CD4-positive, alpha-beta T cell treated with Interferon gamma for 1 hour (primary cell): ENCODE measurements around the gene SH2B2.
A peak's percentile ranks its signal among the peaks of the same experiment; 100 is the strongest.

ENCODE experiments used
- DNase-seq: peaks from one replicate; pipeline ENCODE4 v3.0.0-alpha.2; 2020

The SH2B2 gene

DNA sequence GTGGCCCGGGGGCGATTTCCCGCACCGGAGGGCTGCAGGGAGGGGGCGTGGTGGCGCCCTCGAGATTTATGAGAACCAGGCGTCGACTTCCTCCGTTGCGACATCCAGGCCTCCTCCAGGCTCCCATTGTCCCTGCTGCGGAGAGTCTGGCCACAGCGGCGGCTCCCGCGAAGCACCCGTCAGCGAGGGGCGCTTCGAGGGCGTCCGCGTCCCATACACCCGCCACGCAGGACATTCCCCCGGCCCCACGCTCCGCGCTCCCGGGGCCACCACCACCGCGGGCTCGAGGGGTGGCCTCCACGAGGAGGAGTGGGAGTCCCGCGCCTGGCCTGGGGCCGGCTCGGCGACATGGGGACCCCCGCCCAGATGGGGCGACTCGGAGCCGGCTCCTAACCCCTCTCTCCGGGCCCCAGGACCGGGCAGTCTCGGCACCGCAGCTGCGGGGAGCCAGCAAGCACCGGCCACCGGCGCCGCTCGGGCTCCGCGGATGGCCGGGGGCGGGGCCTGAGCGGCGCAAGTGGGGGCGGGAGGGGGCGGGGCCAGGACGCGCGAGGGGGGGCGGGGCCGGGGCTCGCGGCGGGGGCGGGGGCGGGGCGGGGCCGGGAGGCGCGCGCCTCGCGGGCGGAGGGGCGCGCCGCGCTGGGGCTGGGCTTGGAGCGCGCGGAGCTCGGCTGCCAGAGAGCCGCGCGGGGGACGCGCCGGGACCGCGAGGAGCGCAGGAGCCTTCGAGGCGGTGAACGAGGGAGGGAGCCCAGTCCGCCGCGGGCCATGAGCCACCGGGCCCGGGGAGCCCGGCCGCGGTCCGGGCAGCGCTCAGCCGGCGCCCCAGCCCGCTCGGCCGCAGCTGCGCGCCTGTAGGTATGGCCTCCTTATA lies at the start of gene SH2B2:
Gene SH2B2, plus strand, starts transcription at position 632 of the 874 bp plus-strand sequence. CDS start 13,683 bp downstream, outside the sequence.
- peak; percentile 47 for DNase-seq

DNA sequence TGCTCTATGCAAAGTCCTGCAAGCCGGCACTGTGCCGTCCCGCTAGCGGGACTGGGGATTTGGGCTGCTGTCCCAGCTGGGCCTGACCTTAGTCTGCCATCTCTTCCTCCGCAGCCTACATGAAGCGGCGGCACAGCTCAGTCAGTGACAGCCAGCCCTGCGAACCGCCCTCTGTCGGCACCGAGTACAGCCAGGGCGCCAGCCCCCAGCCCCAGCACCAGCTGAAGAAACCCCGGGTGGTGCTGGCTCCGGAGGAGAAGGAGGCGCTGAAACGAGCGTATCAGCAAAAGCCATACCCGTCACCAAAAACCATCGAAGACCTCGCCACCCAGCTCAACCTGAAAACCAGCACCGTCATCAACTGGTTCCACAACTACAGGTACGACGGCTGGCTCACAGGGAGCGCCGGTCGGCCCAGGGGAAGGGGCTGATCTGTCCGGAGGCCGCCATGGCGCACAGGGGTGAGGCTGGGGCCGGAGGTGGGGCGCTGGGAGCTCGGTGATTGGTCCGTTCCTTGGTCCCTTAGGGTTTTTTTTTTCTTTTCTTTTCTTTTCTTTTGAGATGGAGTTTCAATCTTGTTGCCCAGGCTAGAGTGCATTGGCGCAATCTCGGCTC lies 47.4 kb upstream of the SH2B2 start:
- no peak for DNase-seq

DNA sequence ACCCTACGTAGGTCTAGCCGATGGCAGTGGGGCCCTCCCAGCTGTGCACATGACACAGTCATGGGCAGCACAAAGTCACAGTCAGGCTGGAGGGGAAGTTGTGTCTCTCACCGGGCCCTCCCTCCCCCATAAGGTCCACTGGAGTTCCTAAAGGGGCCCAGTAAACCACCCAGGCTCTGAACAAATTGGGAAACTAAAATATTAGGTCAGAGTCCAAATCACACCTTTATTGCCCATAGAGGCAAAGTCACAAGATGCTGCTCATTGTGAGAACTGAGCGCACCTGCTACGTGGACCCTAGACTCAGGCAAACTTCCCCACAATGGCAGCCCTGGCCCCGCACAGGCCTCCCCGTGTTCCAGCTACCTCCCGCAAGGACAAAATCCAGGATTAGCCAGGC lies 45.2 kb upstream of the SH2B2 start:
- no peak for DNase-seq

DNA sequence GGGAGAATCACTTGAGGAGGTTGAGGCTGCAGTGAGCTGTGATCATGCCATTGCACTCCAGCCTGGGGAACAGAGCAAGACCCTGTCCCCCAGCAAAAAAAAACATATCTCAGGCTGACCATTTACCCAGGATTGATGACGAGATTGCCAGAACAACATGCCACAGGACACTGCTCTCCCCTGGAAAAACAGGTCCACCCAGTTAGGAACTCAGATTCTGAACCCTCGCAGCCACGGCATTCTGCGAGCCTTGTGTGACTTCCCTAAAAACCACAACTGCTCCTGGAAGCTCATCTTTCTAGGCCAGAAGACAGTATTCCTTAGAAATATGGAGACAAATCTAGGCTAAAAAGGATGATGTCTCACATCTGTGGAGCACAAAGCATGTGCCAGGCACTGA lies 42.1 kb upstream of the SH2B2 start:
- no peak for DNase-seq

DNA sequence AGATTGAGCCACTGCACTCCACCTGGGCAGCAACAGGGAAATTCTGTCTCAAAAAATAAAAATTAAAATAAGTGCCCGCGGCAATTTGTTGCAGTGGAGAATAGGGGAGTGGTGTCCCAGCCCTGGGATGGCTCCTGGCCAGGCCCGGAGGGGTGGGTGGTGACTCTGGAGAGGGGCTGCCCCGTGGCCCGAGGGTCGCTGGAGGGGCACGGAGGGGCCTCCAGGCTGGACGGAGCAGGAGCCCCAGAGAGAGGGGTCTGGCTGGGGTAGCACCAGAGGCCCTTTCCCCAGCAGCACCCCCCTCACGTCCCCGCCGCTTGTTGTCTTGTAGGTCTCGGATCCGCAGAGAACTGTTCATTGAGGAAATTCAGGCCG lies 38.6 kb upstream of the SH2B2 start:
- no peak for DNase-seq

DNA sequence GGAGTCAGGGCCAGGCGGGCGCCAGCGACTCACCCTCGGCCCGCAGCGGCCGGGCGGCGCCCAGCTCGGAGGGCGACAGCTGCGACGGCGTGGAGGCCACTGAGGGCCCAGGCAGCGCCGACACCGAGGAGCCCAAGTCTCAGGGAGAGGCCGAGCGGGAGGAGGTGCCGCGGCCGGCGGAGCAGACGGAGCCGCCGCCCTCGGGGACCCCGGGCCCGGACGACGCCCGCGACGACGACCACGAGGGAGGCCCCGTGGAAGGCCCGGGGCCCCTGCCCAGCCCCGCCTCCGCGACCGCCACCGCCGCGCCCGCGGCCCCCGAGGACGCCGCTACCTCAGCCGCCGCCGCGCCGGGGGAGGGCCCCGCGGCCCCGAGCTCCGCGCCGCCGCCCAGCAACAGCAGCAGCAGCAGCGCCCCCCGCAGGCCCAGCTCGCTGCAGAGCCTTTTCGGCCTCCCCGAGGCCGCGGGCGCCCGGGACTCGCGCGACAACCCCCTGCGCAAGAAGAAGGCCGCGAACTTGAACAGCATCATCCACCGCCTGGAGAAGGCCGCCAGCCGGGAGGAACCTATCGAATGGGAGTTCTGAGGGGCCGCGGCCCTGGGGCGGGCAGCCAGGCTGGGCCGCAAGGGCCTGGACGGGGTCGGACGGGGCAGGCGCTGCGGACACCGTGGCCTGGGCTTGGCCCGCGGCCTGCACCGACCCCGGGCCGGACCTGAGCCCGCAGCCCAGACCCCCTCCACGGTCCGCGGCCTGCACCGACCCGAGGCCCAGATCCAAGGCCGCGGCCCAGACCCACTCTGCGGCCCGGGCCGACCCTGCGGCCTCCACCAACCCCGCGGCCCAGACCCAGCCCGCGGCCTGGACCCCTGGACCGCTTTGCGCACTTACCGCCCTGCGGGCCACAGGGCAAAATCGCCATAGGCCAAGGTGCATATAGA lies 37.9 kb upstream of the SH2B2 start:
- DNase-seq = no peak

DNA sequence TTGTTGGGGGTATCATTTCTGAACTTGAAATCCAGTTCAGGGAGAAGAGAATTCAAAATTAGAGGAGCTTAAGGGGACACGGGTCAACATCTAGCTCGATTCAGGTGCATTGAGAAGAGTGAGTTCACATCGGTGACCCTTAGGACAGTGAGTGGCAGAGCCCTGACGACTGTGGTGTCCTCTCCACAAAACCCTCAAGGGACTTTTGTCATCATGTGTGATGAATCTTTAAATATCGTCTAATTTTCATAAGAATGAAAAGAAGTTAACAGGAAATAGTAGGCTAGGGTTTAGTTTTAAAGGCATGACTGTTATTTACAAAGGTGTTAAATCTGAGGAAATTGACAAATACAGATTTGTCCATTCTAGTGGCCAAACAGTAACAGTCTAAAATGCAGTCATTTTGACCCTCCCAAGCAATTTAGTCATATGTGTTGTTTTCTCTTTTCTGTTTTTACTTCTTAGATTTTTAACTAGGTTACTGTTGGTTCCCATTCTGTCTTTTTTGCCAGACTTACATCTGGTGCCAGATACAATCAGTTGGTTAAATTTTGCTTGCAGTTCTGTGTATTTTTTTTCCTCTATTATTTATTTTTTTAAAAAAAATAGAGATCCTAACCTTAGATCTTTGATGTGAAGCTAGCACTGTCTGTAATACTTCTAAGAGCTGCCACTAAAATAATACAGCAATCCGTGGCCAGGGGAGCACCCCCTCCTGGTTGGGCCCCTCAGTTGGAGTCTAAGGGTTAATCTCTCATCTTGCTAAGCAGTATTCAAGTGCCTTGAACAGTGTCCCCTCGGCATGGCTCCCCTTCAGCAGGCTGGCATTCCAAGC lies 34.9 kb upstream of the SH2B2 start:
- no peak for DNase-seq

DNA sequence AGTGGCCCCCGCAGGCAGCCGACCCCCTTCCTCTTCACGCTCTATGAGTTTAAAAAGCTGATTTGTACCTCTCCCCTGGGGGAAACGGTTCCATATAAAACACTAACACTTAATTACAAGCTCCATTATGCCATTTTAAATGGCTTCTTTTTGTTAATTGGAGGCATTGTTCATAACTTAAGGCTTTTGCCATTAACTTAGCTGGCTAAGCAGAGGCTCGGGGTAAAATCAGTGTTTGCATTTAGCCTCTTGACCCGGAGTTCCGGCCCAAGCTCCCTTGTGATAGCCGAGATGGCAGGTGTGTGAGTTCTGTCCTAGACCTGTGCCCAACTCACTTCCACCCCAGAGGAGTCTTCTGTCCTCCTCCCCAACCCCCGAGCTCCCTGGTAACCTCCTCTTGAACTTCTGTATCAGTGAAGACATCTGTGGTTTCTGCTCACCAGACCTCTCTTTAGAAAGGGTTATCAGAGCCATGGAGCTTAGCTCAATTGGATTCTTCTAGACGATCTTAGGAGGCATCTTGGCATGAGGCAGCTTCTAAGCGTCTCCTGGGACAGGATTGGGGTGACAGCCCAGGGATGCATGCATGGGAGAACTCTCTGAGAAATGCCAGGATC lies 34.2 kb upstream of the SH2B2 start:
- no peak for DNase-seq

DNA sequence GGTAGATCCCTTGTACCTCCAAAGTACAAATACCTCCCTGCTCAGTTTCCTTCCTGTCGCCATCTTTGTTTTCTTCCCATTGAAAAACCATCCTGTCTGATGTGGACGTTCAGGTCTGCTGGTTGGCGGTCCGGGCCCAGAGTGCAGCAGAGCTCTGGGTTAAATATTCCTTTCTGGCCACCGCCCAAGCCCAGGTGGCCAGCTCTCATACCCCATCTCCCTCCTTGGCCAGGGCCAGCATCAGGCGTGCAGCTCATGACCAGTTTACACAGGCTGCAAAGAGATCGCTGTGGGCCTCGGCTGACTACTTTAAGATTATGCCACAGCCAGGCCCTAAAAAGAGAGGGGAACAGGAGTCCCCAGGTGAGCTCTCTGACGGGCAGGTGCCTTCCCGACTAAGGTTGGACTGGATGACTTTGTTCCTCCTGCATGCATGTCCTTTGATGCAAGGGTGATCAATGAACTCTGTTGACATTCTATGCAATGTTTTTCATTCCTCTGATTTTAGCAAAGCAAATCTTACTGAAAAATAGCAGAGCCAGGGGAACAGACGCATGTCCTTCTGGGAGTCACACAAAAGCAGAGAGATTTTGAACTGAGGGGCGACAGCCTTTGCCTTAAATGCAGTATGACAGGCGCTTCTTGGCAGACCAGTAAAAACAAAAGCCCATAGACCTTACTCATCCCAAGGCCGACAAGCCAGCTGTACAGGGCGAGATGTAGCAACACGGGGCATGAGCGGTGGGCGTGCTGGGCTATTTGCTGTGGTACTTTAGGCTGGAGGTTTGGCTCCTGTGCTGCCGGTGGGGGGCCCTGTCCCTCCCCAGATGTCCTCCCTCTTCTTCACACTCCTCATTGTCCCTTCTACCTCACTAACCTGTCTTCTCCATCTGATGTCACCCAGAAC lies 33.3 kb upstream of the SH2B2 start:
- no peak for DNase-seq

DNA sequence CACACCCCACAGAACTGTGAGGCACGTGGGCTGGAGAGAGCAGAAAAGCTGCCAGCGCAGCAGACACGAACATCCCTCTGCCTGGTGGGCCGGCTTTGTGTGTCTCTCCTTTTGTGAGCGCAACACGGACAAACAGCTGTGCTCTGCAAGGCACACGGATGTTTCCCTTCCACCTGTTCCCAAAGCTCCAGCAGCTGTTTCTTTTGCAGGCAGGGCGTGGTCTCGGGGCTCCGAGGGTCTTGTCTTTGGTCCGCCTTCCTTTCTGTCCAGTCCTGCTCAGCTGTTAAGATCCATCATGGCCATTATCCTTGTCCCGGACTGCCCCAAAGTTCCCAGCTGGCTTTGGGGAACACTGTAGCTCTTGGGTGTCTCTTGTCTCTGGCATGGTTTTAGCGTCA lies 32.7 kb upstream of the SH2B2 start:
- DNase-seq = no peak

DNA sequence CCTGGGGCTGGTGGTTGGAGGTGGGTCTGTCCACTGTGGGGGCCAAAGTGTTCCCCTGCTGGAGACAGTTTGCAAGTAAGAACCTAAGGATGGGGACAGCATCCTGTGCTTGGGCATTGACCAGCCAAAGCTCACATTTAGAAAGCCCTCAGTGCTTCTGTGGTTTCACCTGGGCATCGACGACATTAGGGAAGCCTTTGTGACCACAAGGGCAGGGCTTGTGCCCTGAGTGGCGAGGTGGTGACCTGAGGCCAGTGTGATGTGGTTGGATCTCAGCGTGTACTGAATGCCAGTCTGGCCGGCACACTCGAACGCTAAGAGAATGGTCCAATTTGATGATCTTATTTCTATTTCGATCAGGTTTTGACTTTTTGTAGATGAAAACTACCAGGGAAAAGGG lies 32.1 kb upstream of the SH2B2 start:
- DNase-seq = no peak

DNA sequence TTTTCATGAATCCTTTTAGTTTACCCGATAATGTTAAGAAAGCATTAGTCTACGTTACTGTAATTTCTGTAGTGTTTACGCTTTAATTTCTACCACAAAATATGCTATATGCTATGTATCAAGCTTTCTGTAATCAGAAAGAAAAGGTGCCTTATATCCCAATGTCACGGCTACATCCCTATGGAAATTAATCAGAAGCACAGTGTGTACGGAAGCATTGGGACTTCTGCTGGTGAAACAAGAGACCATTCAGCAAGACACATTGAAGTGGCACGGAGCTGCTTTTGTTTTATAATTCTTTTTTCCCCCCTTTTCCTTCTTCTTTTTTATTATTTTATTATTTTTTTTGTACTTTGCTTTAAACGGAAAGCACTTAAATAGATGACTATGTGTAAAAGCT lies 31.2 kb upstream of the SH2B2 start:
- no peak for DNase-seq

DNA sequence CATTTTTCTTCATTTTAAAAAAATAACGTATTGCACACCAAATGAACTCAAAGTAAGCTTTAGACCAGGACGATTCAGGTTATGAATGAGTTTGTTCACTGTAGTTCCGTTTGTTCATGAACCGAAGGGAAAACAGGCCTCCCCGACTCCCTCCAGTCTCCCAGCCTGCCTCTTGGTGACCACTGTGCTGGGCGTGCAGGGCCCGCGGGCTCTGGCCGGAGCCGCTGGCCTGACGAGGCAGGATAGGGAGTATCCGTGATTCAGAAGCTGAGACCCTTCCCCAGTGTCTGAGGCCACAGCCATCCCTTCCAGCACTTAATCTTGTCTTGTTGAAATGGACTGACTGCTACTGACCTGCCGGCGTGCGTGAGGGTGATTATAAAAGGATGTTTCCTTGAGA lies 30.8 kb upstream of the SH2B2 start:
- DNase-seq = no peak

DNA sequence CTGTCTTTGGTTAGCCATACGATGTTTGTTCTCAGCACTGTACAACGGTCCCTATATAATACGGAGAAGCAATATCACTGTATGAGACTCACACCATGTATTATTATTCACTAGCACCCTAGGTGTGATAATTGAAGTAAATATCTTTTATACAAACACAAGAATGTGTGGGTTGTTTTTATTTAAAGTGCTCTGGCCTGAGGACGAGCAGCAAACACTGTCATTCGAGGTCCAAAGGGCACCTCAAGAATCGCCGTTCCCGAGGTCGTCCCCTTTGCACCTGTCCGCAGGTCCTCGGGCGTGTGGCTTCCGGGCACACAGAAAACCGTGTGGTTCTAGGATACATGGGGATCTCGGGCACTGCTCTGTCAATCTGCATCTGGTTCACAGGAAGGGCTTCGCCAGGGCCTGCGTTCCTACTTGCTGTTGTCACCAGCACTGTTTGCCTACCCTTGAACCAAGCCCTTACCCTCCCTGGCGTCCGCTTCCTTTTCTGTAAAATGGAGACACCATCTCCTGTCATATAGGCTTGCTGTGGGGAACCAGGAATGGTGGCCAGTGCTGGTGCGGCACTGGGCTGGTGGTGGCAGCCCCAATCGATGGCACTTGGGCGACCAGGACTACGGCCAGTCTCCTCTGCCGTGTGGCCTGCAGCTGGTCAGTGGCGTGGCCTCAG lies 28.5 kb upstream of the SH2B2 start:
- DNase-seq = no peak

DNA sequence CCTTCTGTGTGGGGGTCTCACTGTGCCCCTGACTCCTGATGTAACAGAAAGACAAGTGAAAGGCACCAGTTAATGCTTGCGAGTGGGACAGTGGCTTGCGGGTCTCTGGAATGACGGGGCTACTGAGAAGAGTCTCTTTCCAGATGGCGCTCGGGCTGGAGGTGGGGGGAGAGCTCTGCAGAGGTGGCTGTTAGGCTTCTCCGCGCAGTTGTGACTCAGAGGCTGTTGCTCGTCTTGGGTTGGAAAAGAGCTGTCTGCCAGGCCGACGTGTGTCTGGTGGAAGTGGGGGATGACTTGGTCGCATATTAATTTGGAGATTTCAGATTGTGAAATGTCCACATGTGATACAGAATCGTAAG lies 27.9 kb upstream of the SH2B2 start:
- DNase-seq = no peak

DNA sequence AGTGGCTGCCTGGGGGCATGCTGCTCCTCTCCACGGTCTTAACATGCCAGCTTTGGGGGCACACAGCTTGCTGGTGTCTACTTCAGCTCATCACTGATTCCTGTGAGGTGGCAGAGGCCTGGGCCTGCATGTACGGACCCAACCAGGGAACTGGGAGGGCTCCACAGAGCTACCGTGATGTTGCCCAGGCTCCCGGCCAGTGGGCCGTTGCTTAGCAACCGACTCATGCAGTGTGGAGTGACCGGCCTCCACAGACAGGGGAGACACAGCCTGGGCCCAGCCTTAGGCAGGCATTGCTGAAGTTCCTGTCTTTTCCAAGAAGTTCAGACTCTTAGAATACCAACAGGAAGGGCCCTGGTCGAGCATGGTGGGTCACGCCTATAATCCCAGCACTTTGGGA lies 25.8 kb upstream of the SH2B2 start:
- DNase-seq = no peak

DNA sequence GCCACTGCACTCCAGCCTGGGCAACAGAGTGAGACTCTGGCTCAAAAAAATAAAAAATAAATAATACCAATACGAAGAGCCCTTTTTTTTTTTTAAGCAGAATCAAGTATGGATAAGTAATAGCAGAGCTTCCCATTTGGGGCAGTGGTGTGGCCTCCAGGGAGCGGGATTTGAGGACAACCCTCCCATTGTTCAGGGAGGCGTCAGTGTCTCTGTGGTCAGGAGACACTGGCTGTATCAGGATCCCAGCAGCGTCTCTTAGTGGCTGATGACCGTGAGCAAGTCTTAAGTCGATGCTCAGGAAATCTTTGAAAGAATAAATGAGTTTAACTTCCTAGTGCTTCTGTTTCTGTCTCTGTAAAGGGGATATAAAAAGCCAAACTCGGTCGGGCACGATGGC lies 25.2 kb upstream of the SH2B2 start:
- DNase-seq = no peak

DNA sequence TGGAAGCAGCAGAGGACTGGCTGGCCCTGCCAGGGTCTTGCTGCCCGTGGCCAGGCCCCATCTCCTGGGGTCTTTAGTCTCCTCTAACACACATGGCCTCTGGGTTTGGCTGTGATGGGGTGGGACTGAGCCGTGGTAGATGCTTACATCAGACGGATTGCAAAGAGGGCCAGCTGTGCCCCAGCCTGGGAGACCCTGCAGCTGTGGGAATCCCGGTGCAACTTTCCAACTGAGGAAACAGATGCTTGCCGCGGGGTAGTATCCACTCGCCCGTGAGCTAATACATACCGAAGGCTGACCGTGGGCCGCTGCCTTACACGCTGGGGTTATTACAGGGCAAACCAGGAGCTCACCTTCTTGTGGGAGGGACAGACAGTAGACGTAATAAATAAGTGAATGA lies 24.1 kb upstream of the SH2B2 start:
- no peak for DNase-seq

DNA sequence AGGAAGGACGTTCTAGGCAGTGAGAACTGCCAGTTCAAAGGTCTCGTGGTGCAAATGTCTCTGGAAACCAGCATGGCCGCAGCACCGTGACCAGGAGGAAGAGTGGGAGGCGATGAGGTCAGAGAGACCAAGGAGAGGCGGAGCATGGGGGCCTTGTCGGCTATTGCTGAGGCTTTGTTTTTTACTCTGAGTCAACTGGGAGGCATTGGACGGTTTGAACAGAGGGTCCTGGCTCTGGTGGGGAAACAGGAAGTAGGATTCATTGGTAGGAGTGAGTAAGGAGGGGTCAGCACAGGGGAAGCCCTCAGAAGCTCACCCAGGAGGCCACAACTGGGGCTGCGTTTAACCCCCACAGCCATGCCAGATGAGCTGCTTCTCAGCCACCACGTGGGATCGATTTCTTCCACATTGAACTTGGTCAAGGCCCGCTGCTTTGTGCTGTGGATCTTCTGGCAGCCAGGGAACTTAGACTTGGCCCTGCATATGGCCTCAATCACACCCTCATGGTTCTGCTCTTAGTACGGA lies 22.2 kb upstream of the SH2B2 start:
- DNase-seq = no peak

DNA sequence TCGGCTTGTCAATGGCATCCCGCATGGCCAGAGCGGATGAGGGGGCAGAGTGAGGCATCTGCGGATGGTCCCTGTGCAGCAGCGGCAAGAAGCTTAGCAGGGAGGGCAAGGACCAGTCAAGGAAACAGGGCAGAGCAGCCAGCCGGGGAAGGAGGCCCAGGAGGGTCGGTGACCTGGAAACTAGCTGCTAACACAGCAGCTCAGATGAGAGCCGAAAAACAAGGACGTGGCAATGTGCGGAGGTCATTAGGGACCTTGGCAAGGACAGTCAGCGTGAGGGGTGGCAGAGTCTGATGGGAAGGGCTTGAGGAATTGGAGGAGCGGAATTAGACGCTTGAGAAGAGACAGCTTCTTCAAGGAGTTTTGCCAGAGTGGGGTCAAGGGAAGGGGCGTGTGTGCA lies 20.1 kb upstream of the SH2B2 start:
- no peak for DNase-seq
